NT2/D1 (cell line): ENCODE data around the gene VNN1.

Source experiments
- DNase-seq: peaks from one replicate; pipeline ENCODE4 v3.0.0-alpha.2; 2011; ENCODE audit warnings: low read depth, low spot score
- H3K27me3 ChIP-seq: 2 replicates; pipeline ENCODE4 v1.6.0; 2011; ENCODE audit warnings: mild to moderate bottlenecking; ENCODE audit not compliant: insufficient read length, insufficient read depth
- H3K36me3 ChIP-seq: 2 replicates; pipeline ENCODE4 v1.6.1; 2011; ENCODE audit warnings: mild to moderate bottlenecking, low read length, mixed read lengths; ENCODE audit not compliant: insufficient read depth, insufficient read length
- H3K4me1 ChIP-seq: 2 replicates; pipeline ENCODE4 v1.5.1; 2011; ENCODE audit not compliant: insufficient read depth, insufficient read length
- H3K4me3 ChIP-seq: 2 replicates; pipeline ENCODE4 v1.5.1; 2011; ENCODE audit warnings: low read depth; ENCODE audit not compliant: insufficient read length
- H3K9ac ChIP-seq: 2 replicates; pipeline ENCODE4 v1.6.0; 2011; ENCODE audit warnings: low read depth; ENCODE audit not compliant: insufficient read length
- H3K9me3 ChIP-seq: 2 replicates; pipeline ENCODE4 v1.5.1; 2011; ENCODE audit warnings: mild to moderate bottlenecking, low read length; ENCODE audit not compliant: insufficient read depth
- SUZ12 ChIP-seq: IDR thresholded peaks from 2 replicates; pipeline ENCODE4 v1.6.1; 2011; ENCODE audit not compliant: insufficient read length, insufficient read depth; ENCODE audit errors: extremely low read depth
- YY1 ChIP-seq: IDR thresholded peaks from 2 replicates; pipeline ENCODE4 v1.6.1; 2011; ENCODE audit not compliant: insufficient read length, insufficient read depth
- ZNF274 ChIP-seq: IDR thresholded peaks from 2 replicates; pipeline ENCODE4 v1.6.1; 2011; ENCODE audit warnings: mild to moderate bottlenecking, low read depth, low read length

Gene VNN1

GRCh38 chr6:132734694-132735236 lies 20.9 kb upstream of the VNN1 start:
- Histone ChIP-seq H3K4me1 (no peaks in the 10 kb centered on the region), H3K27me3 (no peaks in the 10 kb centered on the region), H3K4me3 (no peak overlapping the region), H3K9me3 (no peaks in the 10 kb centered on the region), H3K9ac (no peak overlapping the region), H3K36me3 (no peaks in the 10 kb centered on the region)
- no peak for DNase-seq
- TF ChIP-seq YY1 (no peak), SUZ12 (no peak), ZNF274 (no peak)

- TF ChIP-seq YY1 (no peak), SUZ12 (no peak)
- Histone ChIP-seq H3K27me3 (no peaks in the 10 kb centered on the region), H3K9me3 (no peaks in the 10 kb centered on the region), H3K4me1 (no peaks in the 10 kb centered on the region), H3K9ac (no peak overlapping the region), H3K4me3 (no peak overlapping the region), H3K36me3 (no peaks in the 10 kb centered on the region)
- no peak for DNase-seq
Measured at GRCh38 chr6:132733814-132734213, 20.0 kb upstream of the VNN1 start.

GRCh38 chr6:132733283-132733682 lies 19.4 kb upstream of the VNN1 start:
- no peak for TF ChIP-seq YY1
- TF ChIP-seq SUZ12 = no peak
- TF ChIP-seq ZNF274 = no peak
- DNase-seq = no peak

GRCh38 chr6:132731086-132731485 lies 17.2 kb upstream of the VNN1 start:
- Histone ChIP-seq H3K9ac (no peak overlapping the region), H3K36me3 (no peaks in the 10 kb centered on the region), H3K27me3 (no peaks in the 10 kb centered on the region), H3K4me1 (no peaks in the 10 kb centered on the region), H3K9me3 (no peaks in the 10 kb centered on the region), H3K4me3 (no peak overlapping the region)
- TF ChIP-seq SUZ12 (no peak), ZNF274 (no peak)
- no peak for DNase-seq

More at GRCh38 chr6:132733283-132733682, 19.4 kb upstream of the VNN1 start:
- Histone ChIP-seq H3K4me1 (no peaks in the 10 kb centered on the region), H3K4me3 (no peak overlapping the region), H3K36me3 (no peaks in the 10 kb centered on the region), H3K27me3 (no peaks in the 10 kb centered on the region), H3K9ac (no peak overlapping the region), H3K9me3 (no peaks in the 10 kb centered on the region)

- no peak for DNase-seq
- TF ChIP-seq ZNF274 (no peak), SUZ12 (no peak), YY1 (no peak)
- Histone ChIP-seq H3K9me3 (no peaks in the 10 kb centered on the region), H3K9ac (no peak overlapping the region), H3K4me3 (no peak overlapping the region), H3K36me3 (no peaks in the 10 kb centered on the region), H3K27me3 (no peaks in the 10 kb centered on the region), H3K4me1 (no peaks in the 10 kb centered on the region)
Measured at GRCh38 chr6:132730560-132730959, 16.7 kb upstream of the VNN1 start.

- no peak for DNase-seq
- no peak overlapping the region for H3K9ac ChIP-seq
- no peaks in the 10 kb centered on the region for H3K9me3 ChIP-seq
- no peaks in the 10 kb centered on the region for H3K36me3 ChIP-seq
- TF ChIP-seq YY1 (no peak), SUZ12 (no peak), ZNF274 (no peak)
- H3K4me1 ChIP-seq = no peaks in the 10 kb centered on the region
- no peaks in the 10 kb centered on the region for H3K27me3 ChIP-seq
- no peak overlapping the region for H3K4me3 ChIP-seq
Measured at GRCh38 chr6:132728616-132729015, 14.8 kb upstream of the VNN1 start.

- H3K4me3 ChIP-seq = no peak overlapping the region
- H3K36me3 ChIP-seq = no peaks in the 10 kb centered on the region
- H3K27me3 ChIP-seq = no peaks in the 10 kb centered on the region
- TF ChIP-seq ZNF274 = no peak
- no peak for TF ChIP-seq YY1
- no peak for TF ChIP-seq SUZ12
- no peak overlapping the region for H3K9ac ChIP-seq
- no peak for DNase-seq
- H3K9me3 ChIP-seq = no peaks in the 10 kb centered on the region
- no peaks in the 10 kb centered on the region for H3K4me1 ChIP-seq
Measured at GRCh38 chr6:132726608-132726975, 12.7 kb upstream of the VNN1 start.
